ENCODE results near the gene AGBL1. TPM values are rescaled to one million over a fixed set of nuclear protein-coding genes. Genes with fewer than 3 reads are reported as not detected.

The AGBL1 gene
- total RNA-seq, 1 donor from 2014 or later, result not detected

GRCh38 chr15:86247249-86247955 is 167.7 kb downstream of the AGBL1 start:
- Mint-ChIP-seq H3K4me3 (ENCODE audit: unreplicated experiment) (no peak overlapping the region), H3K9me3 (ENCODE audit: unreplicated experiment) (peaks cover 14% of the 10 kb centered on the region), H3K36me3 (ENCODE audit: unreplicated experiment) (no peaks in the 10 kb centered on the region), H3K27me3 (ENCODE audit: unreplicated experiment) (no peaks in the 10 kb centered on the region), H3K4me1 (ENCODE audit: unreplicated experiment) (no peaks in the 10 kb centered on the region), H3K27ac (ENCODE audit: unreplicated experiment) (no peak overlapping the region)
- DNase-seq (ENCODE audit: extremely low spot score, unreplicated experiment), result no peak
- no peak for TF ChIP-seq CTCF (IDR thresholded peaks at IDR 0.05)

DNA sequence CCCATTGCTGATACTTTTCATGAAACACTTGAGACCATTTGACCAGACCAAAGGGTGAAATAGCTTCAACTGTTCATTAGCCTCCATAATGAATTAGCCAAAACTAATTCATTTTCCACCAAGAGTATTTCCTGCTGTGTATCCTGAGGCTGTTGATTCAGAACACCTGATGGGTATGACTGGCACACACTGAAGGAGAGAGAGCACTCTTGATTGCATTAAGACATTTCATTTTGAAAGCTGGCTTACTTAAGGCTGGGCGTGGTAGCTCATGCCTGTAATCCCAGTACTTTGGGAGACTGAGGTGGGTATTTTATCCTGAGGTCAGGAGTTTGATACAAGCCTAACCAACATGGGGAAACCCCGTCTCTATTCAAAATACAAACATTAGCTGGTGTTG is 175.6 kb downstream of the AGBL1 start:
- TF ChIP-seq CTCF (IDR thresholded peaks at IDR 0.05), result no peak
- H3K4me1 Mint-ChIP-seq (ENCODE audit: unreplicated experiment), result no peaks in the 10 kb centered on the region
- no peaks in the 10 kb centered on the region for H3K36me3 Mint-ChIP-seq (ENCODE audit: unreplicated experiment)
- peaks cover 8% of the 10 kb centered on the region for H3K9me3 Mint-ChIP-seq (ENCODE audit: unreplicated experiment)
- no peak overlapping the region for H3K27ac Mint-ChIP-seq (ENCODE audit: unreplicated experiment)
- no peaks in the 10 kb centered on the region for H3K27me3 Mint-ChIP-seq (ENCODE audit: unreplicated experiment)
- no peak for DNase-seq (ENCODE audit: extremely low spot score, unreplicated experiment)
- no peak overlapping the region for H3K4me3 Mint-ChIP-seq (ENCODE audit: unreplicated experiment)

GRCh38 chr15:86256628-86257027 is 177.0 kb downstream of the AGBL1 start:
- H3K4me1 Mint-ChIP-seq (ENCODE audit: unreplicated experiment), result no peaks in the 10 kb centered on the region
- no peaks in the 10 kb centered on the region for H3K27me3 Mint-ChIP-seq (ENCODE audit: unreplicated experiment)
- no peaks in the 10 kb centered on the region for H3K36me3 Mint-ChIP-seq (ENCODE audit: unreplicated experiment)
- TF ChIP-seq CTCF (IDR thresholded peaks at IDR 0.05), result no peak
- no peak overlapping the region for H3K4me3 Mint-ChIP-seq (ENCODE audit: unreplicated experiment)
- no peak for DNase-seq (ENCODE audit: extremely low spot score, unreplicated experiment)
- H3K27ac Mint-ChIP-seq (ENCODE audit: unreplicated experiment), result no peak overlapping the region
- peaks cover 6% of the 10 kb centered on the region for H3K9me3 Mint-ChIP-seq (ENCODE audit: unreplicated experiment)

DNA sequence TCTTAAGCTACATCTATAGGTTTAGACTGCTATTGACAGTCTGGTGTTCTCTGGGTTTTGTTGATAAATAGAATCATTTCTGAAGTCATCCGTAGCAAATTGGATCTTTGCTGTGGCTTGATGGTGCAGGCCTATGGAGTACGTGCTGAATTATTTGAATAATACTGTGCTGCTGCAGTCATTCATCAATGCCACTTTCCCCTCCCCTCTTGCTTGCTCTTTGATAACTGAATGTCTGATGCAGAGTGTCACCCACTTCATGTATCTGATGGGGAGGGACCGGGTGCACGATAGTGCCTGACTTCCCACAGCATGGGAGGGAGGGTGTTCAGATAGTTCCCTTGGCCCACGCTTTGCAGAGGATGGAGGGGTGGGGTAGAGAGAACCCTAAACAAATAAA is 179.9 kb downstream of the AGBL1 start:
- no peak for TF ChIP-seq CTCF (IDR thresholded peaks at IDR 0.05)
- DNase-seq (ENCODE audit: extremely low spot score, unreplicated experiment), result no peak
- Mint-ChIP-seq H3K9me3 (ENCODE audit: unreplicated experiment) (no peaks in the 10 kb centered on the region), H3K27me3 (ENCODE audit: unreplicated experiment) (no peaks in the 10 kb centered on the region), H3K36me3 (ENCODE audit: unreplicated experiment) (no peaks in the 10 kb centered on the region), H3K27ac (ENCODE audit: unreplicated experiment) (no peak overlapping the region), H3K4me1 (ENCODE audit: unreplicated experiment) (no peaks in the 10 kb centered on the region), H3K4me3 (ENCODE audit: unreplicated experiment) (no peak overlapping the region)

- Mint-ChIP-seq H3K9me3 (ENCODE audit: unreplicated experiment) (no peaks in the 10 kb centered on the region), H3K4me1 (ENCODE audit: unreplicated experiment) (no peaks in the 10 kb centered on the region), H3K4me3 (ENCODE audit: unreplicated experiment) (no peak overlapping the region), H3K27me3 (ENCODE audit: unreplicated experiment) (no peaks in the 10 kb centered on the region), H3K36me3 (ENCODE audit: unreplicated experiment) (no peaks in the 10 kb centered on the region), H3K27ac (ENCODE audit: unreplicated experiment) (no peak overlapping the region)
- TF ChIP-seq CTCF (IDR thresholded peaks at IDR 0.05), result no peak
- no peak for DNase-seq (ENCODE audit: extremely low spot score, unreplicated experiment)
These were observed 183.6 kb downstream of the AGBL1 start for GRCh38 chr15:86263230-86263629.

Data from osteocyte (in vitro differentiated cells).